Activated T-cell treated with anti-CD3 and anti-CD28 coated beads, Interleukin-2, amount 50 U/mL, for 72 hours (primary cell): ENCODE data around the gene TNP2. TPM values are rescaled to one million over a fixed set of nuclear protein-coding genes. Genes with fewer than 3 reads are reported as not detected.
"Not testable (repeated sequence)": the region's sequence is repeated elsewhere in the genome, so short reads cannot be mapped to it uniquely, and the experiment has no call there.

Source experiments
- ATAC-seq, 2 donors: fragments of 150-1000 bp; cut with Tn5 transposase; replicated peaks in 1 of 2; 2 replicates each; pipeline ENCODE4 v1.10.0; 2021; ENCODE audit warnings: moderate library complexity in 2 of 2, mild to moderate bottlenecking in 1 of 2
- DNase-seq, 2 donors: peaks; one replicate each; pipeline ENCODE4 v3.0.0; 2021 to 2022; ENCODE audit warnings: mixed read lengths in 1 of 2
- H3K27ac Mint-ChIP-seq: one replicate; pipeline ENCODE4 v1.8.0; 2022; ENCODE audit warnings: mild to moderate bottlenecking, moderate library complexity, mixed read lengths
- H3K27me3 Mint-ChIP-seq: one replicate; pipeline ENCODE4 v1.8.0; 2022; ENCODE audit warnings: low read depth, mixed read lengths
- H3K36me3 Mint-ChIP-seq, 2 donors: one replicate each; pipeline ENCODE4 v1.8.0; 2022; ENCODE audit warnings: mixed read lengths in 2 of 2, mild to moderate bottlenecking in 1 of 2; ENCODE audit not compliant: insufficient read depth in 2 of 2
- H3K4me1 Mint-ChIP-seq: one replicate; pipeline ENCODE4 v1.8.0; 2022; ENCODE audit warnings: low read depth, mixed read lengths
- H3K4me3 Mint-ChIP-seq, 2 donors: one replicate each; pipeline ENCODE4 v1.8.0; 2022; ENCODE audit warnings: mild to moderate bottlenecking in 2 of 2, mixed read lengths in 2 of 2, moderate library complexity in 2 of 2
- H3K9me3 Mint-ChIP-seq, 2 donors: one replicate each; pipeline ENCODE4 v1.8.0; 2022; ENCODE audit warnings: mixed read lengths in 2 of 2
- total RNA-seq, 2 donors: library from RNA; stranded (reverse); gene quantifications; one replicate each; pipeline ENCODE4 v1.2.3, GENCODE V29; 2022

Gene TNP2
- total RNA-seq, 2 donors from 2014 or later = not detected

DNA sequence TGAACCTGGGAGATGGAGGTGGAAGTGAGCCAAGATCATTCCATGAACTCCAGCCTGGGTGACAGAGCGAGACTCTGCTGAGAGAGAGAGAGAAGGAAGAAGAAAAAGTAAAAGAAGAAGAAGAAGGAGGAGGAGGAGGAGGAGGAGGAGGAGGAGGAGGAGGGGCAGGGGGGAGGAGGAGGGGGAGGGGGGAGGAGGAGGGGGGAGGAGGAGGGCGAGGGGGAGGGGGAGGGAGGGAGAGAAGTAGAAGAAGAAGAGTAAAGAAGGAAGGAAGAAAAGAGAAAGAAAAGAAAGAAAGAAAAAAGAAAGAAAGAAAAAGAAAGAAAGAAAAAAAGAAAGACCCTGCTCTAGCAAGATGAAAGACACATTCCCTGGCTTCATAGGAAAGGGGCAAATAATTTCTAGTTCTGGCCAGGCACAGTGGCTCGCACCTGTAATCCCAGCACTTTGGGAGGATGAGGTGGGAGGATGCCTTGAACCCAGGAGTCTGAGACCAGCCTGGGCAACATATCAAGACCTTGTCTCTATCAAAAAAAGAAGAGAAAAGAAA, 36.7 kb downstream of the TNP2 start:
- H3K4me1 Mint-ChIP-seq = peaks cover 90% of the 10 kb centered on the region
- H3K36me3 Mint-ChIP-seq = no peaks in the 10 kb centered on the region
- peak overlapping the region; percentile 99 for H3K27ac Mint-ChIP-seq
- H3K4me3 Mint-ChIP-seq = peak overlapping the region; percentile 81 to 82
- no peak for ATAC-seq
- no peaks in the 10 kb centered on the region for H3K9me3 Mint-ChIP-seq
- no peak for DNase-seq
- H3K27me3 Mint-ChIP-seq = no peaks in the 10 kb centered on the region

GRCh38 chr16:11231367-11231970, 37.7 kb downstream of the TNP2 start:
- no peak for DNase-seq
- Mint-ChIP-seq H3K27ac (peak overlapping the region; percentile 99), H3K27me3 (no peaks in the 10 kb centered on the region), H3K9me3 (no peaks in the 10 kb centered on the region), H3K4me1 (peaks cover 86% of the 10 kb centered on the region), H3K4me3 (peak overlapping the region; percentile 81 to 82), H3K36me3 (no peaks in the 10 kb centered on the region)
- no peak for ATAC-seq

GRCh38 chr16:11229906-11230305, 39.2 kb downstream of the TNP2 start:
- H3K36me3 Mint-ChIP-seq = no peaks in the 10 kb centered on the region
- no peak for ATAC-seq
- peaks cover 90% of the 10 kb centered on the region for H3K4me1 Mint-ChIP-seq
- no peak for DNase-seq
- H3K4me3 Mint-ChIP-seq = no peak overlapping the region
- H3K27ac Mint-ChIP-seq = peak overlapping the region; percentile 7
- H3K27me3 Mint-ChIP-seq = no peaks in the 10 kb centered on the region
- H3K9me3 Mint-ChIP-seq = no peaks in the 10 kb centered on the region

GRCh38 chr16:11229432-11229831, 39.7 kb downstream of the TNP2 start:
- peak overlapping the region; percentile 39 for H3K27ac Mint-ChIP-seq
- peaks cover 90% of the 10 kb centered on the region for H3K4me1 Mint-ChIP-seq
- H3K9me3 Mint-ChIP-seq = no peaks in the 10 kb centered on the region

GRCh38 chr16:11225677-11226549, 43.2 kb downstream of the TNP2 start:
- peak overlapping the region; percentile 87 for H3K27ac Mint-ChIP-seq
- H3K36me3 Mint-ChIP-seq = peaks cover 0 to 3% of the 10 kb centered on the region in 2 donors
- no peak for ATAC-seq
- no peaks in the 10 kb centered on the region for H3K27me3 Mint-ChIP-seq
- peak in 1 of 2 donors; percentile 35 for DNase-seq
- no peaks in the 10 kb centered on the region for H3K9me3 Mint-ChIP-seq
- H3K4me1 Mint-ChIP-seq = peaks cover 76% of the 10 kb centered on the region
- peak overlapping the region; percentile 74 to 81 for H3K4me3 Mint-ChIP-seq

More at GRCh38 chr16:11229432-11229831, 39.7 kb downstream of the TNP2 start:
- no peak overlapping the region for H3K4me3 Mint-ChIP-seq
- no peaks in the 10 kb centered on the region for H3K27me3 Mint-ChIP-seq
- ATAC-seq (no peak), DNase-seq (no peak)
- H3K36me3 Mint-ChIP-seq = no peaks in the 10 kb centered on the region

- ATAC-seq = peak; percentile 81 to 83
- Mint-ChIP-seq H3K27me3 (no peaks in the 10 kb centered on the region), H3K27ac (peak overlapping the region; percentile 87), H3K4me3 (peak overlapping the region; percentile 74 to 81), H3K4me1 (peaks cover 68% of the 10 kb centered on the region), H3K9me3 (no peaks in the 10 kb centered on the region), H3K36me3 (peaks cover 1 to 3% of the 10 kb centered on the region in 2 donors)
- DNase-seq = peak; percentile 88 to 94
These were observed 44.0 kb downstream of the TNP2 start for GRCh38 chr16:11224894-11225676.

DNA sequence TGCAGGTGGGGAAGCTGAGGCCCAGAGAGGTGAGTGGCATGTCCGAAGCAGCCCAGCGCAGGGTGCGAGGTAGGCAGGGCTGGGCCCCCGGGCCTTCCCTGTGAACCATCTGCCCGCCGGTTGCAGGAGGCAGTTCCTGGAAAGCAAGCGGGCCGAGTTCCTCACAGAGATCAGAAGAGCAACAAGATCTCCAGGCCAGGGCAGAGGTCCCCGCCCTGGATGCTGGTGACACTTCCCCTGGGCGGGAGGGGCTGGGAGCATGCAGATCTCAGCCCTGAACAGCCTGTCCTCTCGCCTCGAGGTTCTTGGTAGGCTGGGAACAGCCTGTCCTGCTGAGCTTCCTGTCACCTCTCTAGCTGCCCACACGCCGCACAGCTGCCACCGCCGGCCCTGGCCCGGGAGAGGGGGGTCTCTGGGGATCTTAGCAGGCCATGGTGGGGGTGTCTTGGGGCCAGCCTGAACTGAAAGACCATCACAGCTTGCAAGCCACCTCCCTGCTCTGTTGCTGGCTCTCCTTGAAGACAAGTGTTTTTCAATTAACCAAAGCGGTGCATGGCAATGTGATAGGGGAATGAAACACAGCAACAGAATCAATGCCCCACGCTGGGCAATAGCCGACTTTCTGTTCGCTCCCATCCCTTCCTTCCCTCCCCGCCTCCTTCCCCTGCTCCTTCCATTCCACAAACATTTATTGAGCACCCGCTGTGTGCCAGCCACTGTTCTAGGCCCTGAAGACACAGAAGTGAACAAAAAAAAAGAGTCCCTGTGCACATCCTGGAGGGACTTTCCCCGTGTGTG, 44.8 kb downstream of the TNP2 start:
- H3K9me3 Mint-ChIP-seq = no peaks in the 10 kb centered on the region
- H3K4me3 Mint-ChIP-seq = peak overlapping the region; percentile 74 to 81
- ATAC-seq (peak; percentile 31 to 55), DNase-seq (peak; percentile 72 to 77)
- peaks cover 2 to 3% of the 10 kb centered on the region in 2 donors for H3K36me3 Mint-ChIP-seq
- peak overlapping the region; percentile 96 for H3K27ac Mint-ChIP-seq
- H3K4me1 Mint-ChIP-seq = peaks cover 60% of the 10 kb centered on the region
- H3K27me3 Mint-ChIP-seq = no peaks in the 10 kb centered on the region

DNA sequence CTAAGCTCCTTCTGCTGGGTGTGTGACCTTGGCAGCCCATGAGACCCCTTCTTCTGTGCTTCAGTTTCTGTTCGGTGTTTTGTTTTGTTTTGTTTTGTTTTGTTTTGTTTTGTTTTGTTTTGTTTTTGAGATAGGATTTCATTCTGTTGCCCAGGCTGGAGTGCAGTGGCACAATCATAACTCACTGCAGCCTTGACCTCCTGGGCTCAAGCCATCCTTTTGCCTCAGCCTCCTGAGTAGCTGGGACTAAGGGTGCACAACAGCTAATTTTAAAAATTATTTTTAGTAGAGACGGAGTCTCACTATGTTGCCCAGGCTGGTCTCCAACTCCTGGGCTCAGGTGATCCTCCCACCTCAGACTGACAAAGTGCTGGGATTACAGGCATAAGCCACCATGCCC, 48.6 kb downstream of the TNP2 start:
- not testable (repeated sequence) for ATAC-seq
- peaks cover 37% of the 10 kb centered on the region for H3K4me1 Mint-ChIP-seq

GRCh38 chr16:11219178-11219577, 49.9 kb downstream of the TNP2 start:
- H3K9me3 Mint-ChIP-seq = peaks cover 10 to 13% of the 10 kb centered on the region in 2 donors
- no peak overlapping the region for H3K4me3 Mint-ChIP-seq
- no peaks in the 10 kb centered on the region for H3K27me3 Mint-ChIP-seq
- no peak for ATAC-seq
- peaks cover 20 to 31% of the 10 kb centered on the region in 2 donors for H3K36me3 Mint-ChIP-seq
- no peak overlapping the region for H3K27ac Mint-ChIP-seq
- DNase-seq = no peak
- H3K4me1 Mint-ChIP-seq = peaks cover 23% of the 10 kb centered on the region

More for the DNA sequence above, 48.6 kb downstream of the TNP2 start:
- not testable (repeated sequence) for DNase-seq, H3K27me3 Mint-ChIP-seq, H3K4me3 Mint-ChIP-seq, H3K27ac Mint-ChIP-seq
- peaks cover 20 to 31% of the 10 kb centered on the region in 2 donors for H3K36me3 Mint-ChIP-seq
- peaks cover 10 to 13% of the 10 kb centered on the region in 2 donors for H3K9me3 Mint-ChIP-seq

GRCh38 chr16:11218604-11218962, 50.5 kb downstream of the TNP2 start:
- H3K9me3 Mint-ChIP-seq = peaks cover 10 to 13% of the 10 kb centered on the region in 2 donors
- DNase-seq (no peak), ATAC-seq (no peak)
- peaks cover 20 to 30% of the 10 kb centered on the region in 2 donors for H3K36me3 Mint-ChIP-seq
- H3K4me3 Mint-ChIP-seq = no peak overlapping the region
- no peaks in the 10 kb centered on the region for H3K27me3 Mint-ChIP-seq
- H3K27ac Mint-ChIP-seq = no peak overlapping the region
- peaks cover 20% of the 10 kb centered on the region for H3K4me1 Mint-ChIP-seq
